ENCODE measurements around the gene RND3. TPM values are rescaled to one million over a fixed set of nuclear protein-coding genes. Genes with fewer than 3 reads are reported as not detected.

Gene RND3
- polyA plus RNA-seq, 2 of the 4 experiments (the other 2 are of a cell fraction), result 56.8 to 137 TPM

DNA sequence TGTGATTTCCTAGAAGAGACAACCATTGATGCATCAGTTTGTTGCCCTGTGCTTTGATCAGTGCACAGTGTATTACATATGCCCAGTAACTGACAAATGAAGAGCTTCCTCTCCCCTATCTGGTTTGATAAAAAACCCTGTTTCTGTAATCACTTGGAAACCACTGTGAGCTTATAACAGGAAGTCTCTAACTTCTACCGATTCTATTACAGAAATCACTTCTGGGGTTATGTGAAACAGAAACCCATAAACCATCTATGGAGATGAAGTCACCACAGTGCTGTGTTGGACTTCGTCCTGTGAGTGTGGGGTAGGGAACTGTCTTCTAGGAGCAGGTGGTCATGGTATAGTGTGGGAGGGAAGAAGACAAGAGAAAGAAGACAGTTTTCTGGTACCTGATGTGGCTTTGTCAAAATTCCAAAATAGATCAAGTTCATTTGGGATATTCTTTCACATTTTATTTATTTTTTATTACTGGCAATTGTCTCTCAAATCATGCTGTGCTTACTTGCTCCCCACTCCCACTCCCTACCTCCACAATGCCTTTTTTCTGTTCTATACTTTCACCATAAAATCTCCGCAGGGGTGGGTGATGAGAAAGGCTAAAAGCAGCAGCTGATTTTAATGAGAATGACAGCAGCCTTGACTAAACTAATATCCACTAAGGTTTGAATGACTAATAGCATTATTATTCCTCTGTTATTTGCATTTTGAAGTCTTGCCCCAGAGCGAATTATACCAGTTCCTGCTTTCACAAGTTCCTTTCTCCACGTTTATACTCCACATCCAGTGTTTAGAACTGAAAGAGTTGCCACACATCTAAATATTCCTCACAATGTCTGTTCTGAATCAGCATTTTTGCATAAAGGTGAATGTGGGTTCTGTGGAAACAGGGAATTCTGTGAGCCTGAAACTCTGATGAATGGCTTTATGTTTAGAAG is 41.7 kb upstream of the RND3 start:
- Histone ChIP-seq H3K27ac (peak overlapping the region; percentile 81 to 85), H3K4me2 (peak overlapping the region; percentile 84), H3K4me1 (peaks cover 63% of the 10 kb centered on the region), H3K4me3 (0 out of 3 replicates have a peak overlapping the region, but pooled peaks have one; percentile 9), H3K9me3 (0 out of 3 replicates have a peak, but pooled peaks cover 5% of the 10 kb centered on the region)
- WGBS (ENCODE audit: missing lambda C conversion rate), result 5% methylated on average over 5 of the region's 5 CpGs
- TF ChIP-seq CEBPB (IDR thresholded peaks at IDR 0.05) (peak; percentile 51 to 83; a peak in 3 of 4 replicates), HOXB5 (CRISPR knock-in tag; IDR thresholded peaks at IDR 0.05) (no peak), JUN (IDR thresholded peaks at IDR 0.05) (peak; percentile 49 to 56; a peak in 2 of 5 replicates), POLR2AphosphoS2 (conservative IDR thresholded peaks at IDR 0.05; ENCODE audit: low read length) (no peak), MAFK (IDR thresholded peaks at IDR 0.05; ENCODE audit: partially characterized antibody) (peak; percentile 96), EP300 (IDR thresholded peaks at IDR 0.05) (peak in 1 of 2 experiments; percentile 70; a peak in 2 of 5 replicates), JUNB (IDR thresholded peaks at IDR 0.05) (peak; percentile 73), GATA3 (IDR thresholded peaks at IDR 0.05; ENCODE audit: borderline replicate concordance) (peak; percentile 65; the same call in 1 of the 2 replicates), HOXB13 (CRISPR knock-in tag; IDR thresholded peaks at IDR 0.05; ENCODE audit: low read depth) (0 out of 2 replicates have a peak, but pooled peaks have one; percentile 41), RAD21 (conservative IDR thresholded peaks at IDR 0.05 in 1 of 2, IDR thresholded peaks at IDR 0.05 in 1 of 2) (peak in 1 of 2 experiments; percentile 15; a peak in 2 of 5 replicates), FOSL2 (IDR thresholded peaks at IDR 0.05) (peak; percentile 55), FOSL2 (CRISPR knock-in tag; IDR thresholded peaks at IDR 0.05) (peak; percentile 82), ZSCAN20 (CRISPR knock-in tag; IDR thresholded peaks at IDR 0.05) (no peak), ZFP36 (IDR thresholded peaks at IDR 0.05; ENCODE audit: borderline replicate concordance, partially characterized antibody) (no peak), SREBF2 (IDR thresholded peaks at IDR 0.05) (no peak), CHD4 (IDR thresholded peaks at IDR 0.05; ENCODE audit: borderline replicate concordance) (no peak), EHMT2 (IDR thresholded peaks at IDR 0.05; ENCODE audit: low read depth) (no peak)
- TF ChIP-seq, protein P1, sequence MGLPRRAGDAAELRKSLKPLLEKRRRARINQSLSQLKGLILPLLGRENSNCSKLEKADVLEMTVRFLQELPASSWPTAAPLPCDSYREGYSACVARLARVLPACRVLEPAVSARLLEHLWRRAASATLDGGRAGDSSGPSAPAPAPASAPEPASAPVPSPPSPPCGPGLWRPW (IDR thresholded peaks at IDR 0.05), result peak; percentile 33; the same call in 1 of the 2 replicates
- TF ChIP-seq, protein P2, sequence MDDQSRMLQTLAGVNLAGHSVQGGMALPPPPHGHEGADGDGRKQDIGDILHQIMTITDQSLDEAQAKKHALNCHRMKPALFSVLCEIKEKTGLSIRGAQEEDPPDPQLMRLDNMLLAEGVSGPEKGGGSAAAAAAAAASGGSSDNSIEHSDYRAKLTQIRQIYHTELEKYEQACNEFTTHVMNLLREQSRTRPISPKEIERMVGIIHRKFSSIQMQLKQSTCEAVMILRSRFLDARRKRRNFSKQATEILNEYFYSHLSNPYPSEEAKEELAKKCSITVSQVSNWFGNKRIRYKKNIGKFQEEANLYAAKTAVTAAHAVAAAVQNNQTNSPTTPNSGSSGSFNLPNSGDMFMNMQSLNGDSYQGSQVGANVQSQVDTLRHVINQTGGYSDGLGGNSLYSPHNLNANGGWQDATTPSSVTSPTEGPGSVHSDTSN (IDR thresholded peaks at IDR 0.05), result 0 out of 2 replicates have a peak, but pooled peaks have one; percentile 40
- TF ChIP-seq, protein P3, sequence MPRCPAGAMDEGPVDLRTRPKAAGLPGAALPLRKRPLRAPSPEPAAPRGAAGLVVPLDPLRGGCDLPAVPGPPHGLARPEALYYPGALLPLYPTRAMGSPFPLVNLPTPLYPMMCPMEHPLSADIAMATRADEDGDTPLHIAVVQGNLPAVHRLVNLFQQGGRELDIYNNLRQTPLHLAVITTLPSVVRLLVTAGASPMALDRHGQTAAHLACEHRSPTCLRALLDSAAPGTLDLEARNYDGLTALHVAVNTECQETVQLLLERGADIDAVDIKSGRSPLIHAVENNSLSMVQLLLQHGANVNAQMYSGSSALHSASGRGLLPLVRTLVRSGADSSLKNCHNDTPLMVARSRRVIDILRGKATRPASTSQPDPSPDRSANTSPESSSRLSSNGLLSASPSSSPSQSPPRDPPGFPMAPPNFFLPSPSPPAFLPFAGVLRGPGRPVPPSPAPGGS (IDR thresholded peaks at IDR 0.05), result peak; percentile 47; the same call in 1 of the 3 replicates
- TF ChIP-seq, protein P4, sequence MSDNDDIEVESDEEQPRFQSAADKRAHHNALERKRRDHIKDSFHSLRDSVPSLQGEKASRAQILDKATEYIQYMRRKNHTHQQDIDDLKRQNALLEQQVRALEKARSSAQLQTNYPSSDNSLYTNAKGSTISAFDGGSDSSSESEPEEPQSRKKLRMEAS (IDR thresholded peaks at IDR 0.05), result no peak; the same call in 1 of the 2 replicates
- FAIRE-seq (no peak), DNase-seq (ENCODE audit: low read depth in 1 of 2, low spot score in 1 of 2) (peak; percentile 56 to 70), ATAC-seq (peak; percentile 71 to 77)
- ChIA-PET POLR2A (interaction anchor here (1.0 to 2.2 kb wide), 4 partner anchors 33 to 82 kb away, joined by 3 to 5 read pairs (median 3); no protein-coding TSS in a partner anchor), CTCF (interaction anchor here (3.4 kb wide), 1 partner anchor 81 kb away, joined by 17 read pairs; no protein-coding TSS in a partner anchor)

DNA sequence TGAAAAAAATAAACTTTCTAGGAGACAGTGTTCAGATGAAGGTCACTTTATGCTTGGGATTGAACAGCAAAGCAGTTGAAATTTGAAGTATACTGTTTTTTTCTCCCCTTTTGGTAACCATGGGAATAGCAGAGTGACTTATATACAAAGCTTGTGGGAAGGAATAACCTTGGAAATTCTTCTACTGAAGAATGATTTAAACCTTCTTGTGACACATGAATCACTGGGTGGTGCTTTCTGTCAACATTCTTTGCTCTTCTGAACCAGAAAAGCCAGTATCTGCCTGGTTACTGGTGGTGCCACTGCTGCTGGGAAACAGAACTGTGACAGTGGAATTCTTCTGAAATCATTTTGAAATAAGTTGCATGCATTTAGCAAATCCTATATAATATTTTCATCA is 39.4 kb upstream of the RND3 start:
- Histone ChIP-seq H3K9me3 (peaks cover 15% of the 10 kb centered on the region), H3K4me1 (peaks cover 60% of the 10 kb centered on the region), H3K4me3 (no peak overlapping the region), H3K4me2 (peak overlapping the region; percentile 84), H3K27ac (peak overlapping the region; percentile 81 to 86)
- CTCF ChIA-PET, result interaction anchor here (0.9 to 2.0 kb wide), 3 partner anchors 23 to 66 kb away, joined by 3 to 6 read pairs (median 5); no protein-coding TSS in a partner anchor
- DNase-seq (ENCODE audit: low read depth in 1 of 2, low spot score in 1 of 2) (peak; percentile 73 to 93), ATAC-seq (peak; percentile 89 to 92), FAIRE-seq (no peak)
- POLR2A ChIA-PET, result interaction anchor here (1.0 to 1.2 kb wide), 2 partner anchors 31 to 42 kb away, joined by 4 to 5 read pairs; no protein-coding TSS in a partner anchor
- TF ChIP-seq MAZ (IDR thresholded peaks at IDR 0.05; ENCODE audit: borderline replicate concordance, low read depth, low read length) (no peak), MYC (IDR thresholded peaks at IDR 0.05; ENCODE audit: borderline replicate concordance, low read length) (no peak), RNF2 (IDR thresholded peaks at IDR 0.05; ENCODE audit: borderline replicate concordance, low read depth) (no peak), CHD4 (IDR thresholded peaks at IDR 0.05; ENCODE audit: borderline replicate concordance) (no peak), POLR2AphosphoS2 (conservative IDR thresholded peaks at IDR 0.05; ENCODE audit: low read length) (no peak), KDM5A (IDR thresholded peaks at IDR 0.05) (no peak), EHF (CRISPR knock-in tag; IDR thresholded peaks at IDR 0.05) (no peak), ZNF302 (CRISPR knock-in tag; IDR thresholded peaks at IDR 0.05) (no peak), SMC3 (IDR thresholded peaks at IDR 0.05) (peak; percentile 58)
- TF ChIP-seq, protein P3 (IDR thresholded peaks at IDR 0.05), result no peak; the same call in 2 of the 3 replicates
- TF ChIP-seq, protein P1 (IDR thresholded peaks at IDR 0.05), result no peak
- TF ChIP-seq, protein P5, sequence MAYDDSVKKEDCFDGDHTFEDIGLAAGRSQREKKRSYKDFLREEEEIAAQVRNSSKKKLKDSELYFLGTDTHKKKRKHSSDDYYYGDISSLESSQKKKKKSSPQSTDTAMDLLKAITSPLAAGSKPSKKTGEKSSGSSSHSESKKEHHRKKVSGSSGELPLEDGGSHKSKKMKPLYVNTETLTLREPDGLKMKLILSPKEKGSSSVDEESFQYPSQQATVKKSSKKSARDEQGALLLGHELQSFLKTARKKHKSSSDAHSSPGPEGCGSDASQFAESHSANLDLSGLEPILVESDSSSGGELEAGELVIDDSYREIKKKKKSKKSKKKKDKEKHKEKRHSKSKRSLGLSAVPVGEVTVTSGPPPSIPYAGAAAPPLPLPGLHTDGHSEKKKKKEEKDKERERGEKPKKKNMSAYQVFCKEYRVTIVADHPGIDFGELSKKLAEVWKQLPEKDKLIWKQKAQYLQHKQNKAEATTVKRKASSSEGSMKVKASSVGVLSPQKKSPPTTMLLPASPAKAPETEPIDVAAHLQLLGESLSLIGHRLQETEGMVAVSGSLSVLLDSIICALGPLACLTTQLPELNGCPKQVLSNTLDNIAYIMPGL (CRISPR knock-in tag; IDR thresholded peaks at IDR 0.05; ENCODE audit: borderline replicate concordance), result no peak
